PC-9 (cell line): ENCODE measurements around the gene DOLPP1.

ENCODE experiments used
- EZH2 ChIP-seq: fragments of 200-600 bp; sonication (generic); IDR thresholded peaks from 2 replicates; pipeline ENCODE4 v1.8.0; 2017; ENCODE audit warnings: antibody characterized with exemption, low read depth
- TF ChIP-seq, protein P1 (sequence below): fragments of 200-600 bp; sonication (generic); conservative IDR thresholded peaks from 2 replicates; pipeline ENCODE4 v1.6.1; 2017; ENCODE audit warnings: mixed run types, antibody characterized with exemption, mild to moderate bottlenecking, moderate library complexity

- TF ChIP-seq, protein P1, sequence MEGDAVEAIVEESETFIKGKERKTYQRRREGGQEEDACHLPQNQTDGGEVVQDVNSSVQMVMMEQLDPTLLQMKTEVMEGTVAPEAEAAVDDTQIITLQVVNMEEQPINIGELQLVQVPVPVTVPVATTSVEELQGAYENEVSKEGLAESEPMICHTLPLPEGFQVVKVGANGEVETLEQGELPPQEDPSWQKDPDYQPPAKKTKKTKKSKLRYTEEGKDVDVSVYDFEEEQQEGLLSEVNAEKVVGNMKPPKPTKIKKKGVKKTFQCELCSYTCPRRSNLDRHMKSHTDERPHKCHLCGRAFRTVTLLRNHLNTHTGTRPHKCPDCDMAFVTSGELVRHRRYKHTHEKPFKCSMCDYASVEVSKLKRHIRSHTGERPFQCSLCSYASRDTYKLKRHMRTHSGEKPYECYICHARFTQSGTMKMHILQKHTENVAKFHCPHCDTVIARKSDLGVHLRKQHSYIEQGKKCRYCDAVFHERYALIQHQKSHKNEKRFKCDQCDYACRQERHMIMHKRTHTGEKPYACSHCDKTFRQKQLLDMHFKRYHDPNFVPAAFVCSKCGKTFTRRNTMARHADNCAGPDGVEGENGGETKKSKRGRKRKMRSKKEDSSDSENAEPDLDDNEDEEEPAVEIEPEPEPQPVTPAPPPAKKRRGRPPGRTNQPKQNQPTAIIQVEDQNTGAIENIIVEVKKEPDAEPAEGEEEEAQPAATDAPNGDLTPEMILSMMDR, result no peak
- TF ChIP-seq EZH2, result no peak
Observed at GRCh38 chr9:129109537-129109903, 28.6 kb downstream of the DOLPP1 start.
